Stimulated activated CD8-positive, alpha-beta memory T cell treated with anti-CD3 and anti-CD28 coated beads, Interleukin-4, amount 100 ng/mL, for 48 hours (primary cell): ENCODE measurements around the gene COG2.
"Not testable (repeated sequence)": the region's sequence is repeated elsewhere in the genome, so short reads cannot be mapped to it uniquely, and the experiment has no call there.

Experiments
- DNase-seq: peaks from one replicate; pipeline ENCODE4 v3.0.0-alpha.2; 2020

The COG2 gene

GRCh38 chr1:230626232-230626631 lies 16.0 kb upstream of the COG2 start:
- no peak for DNase-seq

- DNase-seq = no peak
Observed at GRCh38 chr1:230627767-230628166, 14.5 kb upstream of the COG2 start.

GRCh38 chr1:230629511-230629910 lies 12.8 kb upstream of the COG2 start:
- DNase-seq = no peak

- no peak for DNase-seq
Observed at GRCh38 chr1:230631477-230631876, 10.8 kb upstream of the COG2 start.

- DNase-seq = no peak
Observed at GRCh38 chr1:230632273-230632873, 9.9 kb upstream of the COG2 start.

GRCh38 chr1:230633469-230633868 lies 8.8 kb upstream of the COG2 start:
- DNase-seq = no peak

GRCh38 chr1:230634384-230634783 lies 7.9 kb upstream of the COG2 start:
- no peak for DNase-seq

GRCh38 chr1:230636575-230637148 lies 5.6 kb upstream of the COG2 start:
- DNase-seq = peak; percentile 35

GRCh38 chr1:230639714-230640209 lies 2.5 kb upstream of the COG2 start:
- DNase-seq = no peak

- DNase-seq = no peak
Observed at GRCh38 chr1:230641346-230641745, 935 bp upstream of the COG2 start.

GRCh38 chr1:230641900-230642262 lies 400 bp upstream of the COG2 start:
- no peak for DNase-seq

- DNase-seq = peak; percentile 43
Observed at GRCh38 chr1:230643908-230644307, 1.6 kb downstream of the COG2 start.

- DNase-seq = no peak
Observed at GRCh38 chr1:230646710-230647302, 4.5 kb downstream of the COG2 start.

GRCh38 chr1:230647321-230647720 lies 5.0 kb downstream of the COG2 start:
- no peak for DNase-seq

- no peak for DNase-seq
Observed at GRCh38 chr1:230648114-230648513, 5.8 kb downstream of the COG2 start.

- DNase-seq = no peak
Observed at GRCh38 chr1:230650300-230650699, 8.0 kb downstream of the COG2 start.

- no peak for DNase-seq
Observed at GRCh38 chr1:230651235-230651634, 9.0 kb downstream of the COG2 start.

- DNase-seq = not testable (repeated sequence)
Observed at GRCh38 chr1:230656719-230657118, 14.4 kb downstream of the COG2 start.

- DNase-seq = not testable (repeated sequence)
Observed at GRCh38 chr1:230658103-230658502, 15.8 kb downstream of the COG2 start.

- DNase-seq = no peak
Observed at GRCh38 chr1:230658691-230659090, 16.4 kb downstream of the COG2 start.

- DNase-seq = no peak
Observed at GRCh38 chr1:230661976-230662375, 19.7 kb downstream of the COG2 start.

GRCh38 chr1:230668227-230668626 lies 25.9 kb downstream of the COG2 start:
- no peak for DNase-seq

GRCh38 chr1:230669543-230669942 lies 27.3 kb downstream of the COG2 start:
- no peak for DNase-seq

- DNase-seq = no peak
Observed at GRCh38 chr1:230674581-230674980, 32.3 kb downstream of the COG2 start.

GRCh38 chr1:230677200-230677599 lies 34.9 kb downstream of the COG2 start:
- no peak for DNase-seq
